Large intestine (tissue), 3 donors: ENCODE results near the gene STT3A. TPM values are rescaled to one million over a fixed set of nuclear protein-coding genes. Genes with fewer than 3 reads are reported as not detected.

Experiments used
- DNase-seq, 2 donors: peaks; one replicate each; pipeline versions ENCODE4 v3.0.0 to v3.0.0-alpha.2; 2013
- H3K27ac ChIP-seq: one replicate; pipeline ENCODE4 v1.5.1; 2013; ENCODE audit warnings: low read length
- H3K27me3 ChIP-seq: 2 replicates; pipeline ENCODE4 v1.6.1; 2013; ENCODE audit warnings: low read length; ENCODE audit not compliant: control insufficient read depth, insufficient read depth
- H3K36me3 ChIP-seq: 2 replicates; pipeline ENCODE4 v1.6.1; 2013; ENCODE audit warnings: low read length; ENCODE audit not compliant: control insufficient read depth, insufficient read depth
- H3K4me1 ChIP-seq: one replicate; pipeline ENCODE4 v1.6.1; 2013; ENCODE audit warnings: low read length; ENCODE audit not compliant: control insufficient read depth, insufficient read depth
- H3K4me3 ChIP-seq: one replicate; pipeline ENCODE4 v1.5.1; 2013; ENCODE audit warnings: low read length
- H3K9me3 ChIP-seq: one replicate; pipeline ENCODE4 v1.6.1; 2013; ENCODE audit warnings: mild to moderate bottlenecking, low read depth, low read length, moderate library complexity; ENCODE audit not compliant: control insufficient read depth
- WGBS: methylation state at CpG from one replicate; pipeline ENCODE4 v1.1.5; 2013; ENCODE audit warnings: low lambda C conversion rate; ENCODE audit not compliant: insufficient coverage; 5-methylcytosine and 5-hydroxymethylcytosine counted together
- polyA plus RNA-seq: library from polyadenylated mRNA; unstranded; fragments of 120-200 nt; gene quantifications from one replicate; pipeline ENCODE4 v1.2.1, GENCODE V29; 2013

The STT3A gene
- polyA plus RNA-seq, 1 donor: 183 TPM

DNA sequence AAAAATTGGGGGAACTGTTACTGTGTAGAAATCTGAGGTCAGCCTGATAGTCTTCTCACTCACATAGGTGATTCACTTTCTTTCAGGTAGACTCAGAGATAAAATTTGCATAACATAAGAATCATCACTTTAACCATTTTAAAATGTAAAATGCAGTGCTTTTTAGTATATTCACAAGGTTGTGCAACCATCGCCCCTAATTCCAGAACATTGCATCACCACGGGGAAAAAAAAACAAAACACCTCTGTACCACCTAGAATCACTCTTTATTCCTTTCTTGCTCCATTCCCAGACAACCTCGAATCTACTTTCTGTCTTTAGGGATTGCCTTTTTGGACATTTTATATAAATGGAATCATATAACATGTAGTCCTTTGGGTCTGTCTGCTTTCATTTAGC is 53.2 kb downstream of the STT3A start:
- Histone ChIP-seq H3K27ac (no peak overlapping the region), H3K27me3 (no peaks in the 10 kb centered on the region), H3K9me3 (no peaks in the 10 kb centered on the region), H3K36me3 (peaks cover 11% of the 10 kb centered on the region), H3K4me1 (no peaks in the 10 kb centered on the region), H3K4me3 (no peak overlapping the region)
- no CpG with 5 or more reads among the region's 3 CpGs for WGBS
- no peak for DNase-seq

DNA sequence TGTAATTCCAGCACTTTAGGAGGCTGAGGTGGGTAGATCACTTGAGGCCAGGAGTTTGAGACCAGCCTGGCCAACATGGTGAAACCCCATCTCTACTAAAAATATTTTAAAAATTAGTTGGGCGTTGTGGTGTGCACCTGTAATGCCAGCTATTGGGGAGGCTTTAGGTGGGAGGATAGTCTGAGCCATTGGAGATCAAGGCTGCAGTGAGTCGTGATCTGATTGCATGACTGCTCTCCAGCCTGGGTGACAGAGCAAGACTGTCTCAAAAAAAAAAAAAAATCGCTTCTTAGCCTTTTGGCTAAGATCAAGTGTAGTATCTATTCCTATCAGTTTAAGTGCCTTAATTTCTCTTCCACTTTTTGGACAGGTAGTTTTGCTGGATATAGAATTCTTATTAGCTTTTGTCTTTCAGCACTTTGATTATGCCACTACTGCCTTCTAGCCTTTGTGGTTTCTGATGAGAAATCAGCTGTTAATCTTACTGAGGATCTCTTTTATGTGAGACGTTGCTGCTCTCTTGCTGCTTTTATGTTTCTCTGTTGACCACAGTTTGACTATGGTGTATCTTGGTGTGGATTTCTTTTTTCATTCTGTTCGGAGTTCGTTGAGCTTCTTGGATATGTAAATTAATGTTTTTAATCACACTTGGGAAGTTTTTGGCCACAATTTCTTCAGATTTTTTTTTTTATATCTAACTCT is 57.0 kb downstream of the STT3A start:
- Histone ChIP-seq H3K27me3 (no peaks in the 10 kb centered on the region), H3K4me1 (no peaks in the 10 kb centered on the region), H3K9me3 (no peaks in the 10 kb centered on the region), H3K36me3 (peaks cover 7% of the 10 kb centered on the region), H3K4me3 (no peak overlapping the region), H3K27ac (no peak overlapping the region)
- no peak for DNase-seq
- 89% methylated on average over 2 of the region's 6 CpGs for WGBS

DNA sequence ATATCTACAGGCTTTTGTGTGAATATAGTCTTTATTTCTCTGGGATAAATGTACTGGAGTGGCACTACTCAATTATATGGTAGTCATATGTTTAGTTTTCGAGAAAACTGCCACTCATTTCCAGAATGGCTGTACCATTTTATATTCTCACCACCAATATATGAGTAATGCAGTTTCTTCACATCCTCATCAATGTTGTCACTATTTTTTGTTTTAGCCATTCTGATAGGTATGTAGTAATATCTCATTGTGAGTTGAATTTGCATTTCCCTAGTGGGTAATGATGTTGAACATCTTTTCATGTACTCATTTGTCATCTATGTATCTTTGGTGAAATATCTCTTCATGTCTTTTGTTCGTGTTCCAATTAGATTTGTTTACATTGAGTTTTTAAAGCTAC is 70.0 kb downstream of the STT3A start:
- no peak overlapping the region for H3K4me3 ChIP-seq
- H3K27ac ChIP-seq: no peak overlapping the region
- no peaks in the 10 kb centered on the region for H3K36me3 ChIP-seq
- H3K9me3 ChIP-seq: peaks cover 4% of the 10 kb centered on the region
- WGBS: 83% methylated on average over 1 of the region's 2 CpGs
- H3K4me1 ChIP-seq: no peaks in the 10 kb centered on the region
- DNase-seq: no peak
- no peaks in the 10 kb centered on the region for H3K27me3 ChIP-seq

DNA sequence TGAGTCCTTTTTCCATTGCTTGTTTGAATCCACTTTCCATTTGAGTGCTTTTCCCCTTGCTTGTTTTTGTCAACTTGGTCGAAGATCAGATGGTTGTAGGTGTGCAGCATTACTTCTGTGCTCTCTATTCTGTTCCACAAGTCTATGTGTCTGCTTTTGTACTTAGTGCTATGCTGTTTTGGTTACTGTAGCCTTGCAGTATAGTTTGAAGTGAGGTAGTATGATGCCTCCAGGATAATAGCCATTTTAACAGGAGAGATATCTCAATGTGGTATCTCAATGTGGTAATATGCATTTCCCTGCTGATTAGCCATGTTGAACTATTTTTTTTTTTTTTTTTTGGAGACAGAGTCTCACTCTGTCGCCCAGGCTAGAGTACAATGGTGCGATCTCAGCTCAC is 71.3 kb downstream of the STT3A start:
- DNase-seq: no peak
- H3K4me1 ChIP-seq: no peaks in the 10 kb centered on the region
- WGBS: no CpG with 5 or more reads among the region's 3 CpGs

DNA sequence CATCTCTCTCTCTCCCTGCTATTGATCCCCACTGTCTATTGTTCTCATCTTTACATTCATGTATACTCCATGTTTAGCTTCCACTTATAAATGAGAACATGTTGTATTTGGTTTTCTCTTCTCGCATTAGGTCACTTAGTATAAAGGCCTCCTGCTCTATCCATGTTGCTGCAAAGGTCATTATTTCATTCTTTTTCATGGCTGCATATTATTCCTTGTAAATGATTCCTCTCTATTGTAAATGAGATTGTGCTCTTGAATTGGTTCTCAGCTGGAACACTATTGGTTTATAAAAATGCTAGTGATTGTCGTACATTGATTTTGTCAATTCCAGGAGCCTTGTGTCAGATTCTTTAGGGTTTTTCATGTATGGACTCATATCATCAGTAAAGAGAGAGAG is 74.5 kb downstream of the STT3A start:
- H3K27me3 ChIP-seq: no peaks in the 10 kb centered on the region
- H3K36me3 ChIP-seq: no peaks in the 10 kb centered on the region
- no peaks in the 10 kb centered on the region for H3K4me1 ChIP-seq
- no peak overlapping the region for H3K27ac ChIP-seq
- peaks cover 4% of the 10 kb centered on the region for H3K9me3 ChIP-seq
- no peak overlapping the region for H3K4me3 ChIP-seq
- DNase-seq: no peak
- WGBS: 100% methylated on average over 2 of the region's 2 CpGs

More for the DNA sequence above, 71.3 kb downstream of the STT3A start:
- Histone ChIP-seq H3K9me3 (peaks cover 4% of the 10 kb centered on the region), H3K36me3 (no peaks in the 10 kb centered on the region), H3K27ac (no peak overlapping the region), H3K4me3 (no peak overlapping the region), H3K27me3 (no peaks in the 10 kb centered on the region)

DNA sequence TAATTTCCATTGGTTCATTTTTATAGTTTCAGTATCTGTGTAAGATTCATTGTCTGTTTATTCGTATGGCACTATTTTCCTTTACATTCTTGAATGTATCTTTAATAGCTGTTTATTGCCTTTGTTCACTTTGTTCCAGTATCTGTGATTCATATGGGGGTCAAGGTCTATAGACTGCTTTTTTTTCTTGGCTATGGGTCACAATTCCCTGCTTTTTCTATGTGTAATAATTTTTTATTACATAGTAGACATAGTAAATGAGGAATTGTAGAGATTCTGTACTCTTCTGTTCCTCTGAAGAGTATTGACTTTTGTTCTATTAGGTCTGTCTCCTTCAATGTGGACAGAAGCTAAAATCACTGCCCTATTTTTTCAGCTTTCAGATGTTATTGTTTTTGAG is 77.5 kb downstream of the STT3A start:
- no peak overlapping the region for H3K4me3 ChIP-seq
- no peaks in the 10 kb centered on the region for H3K27me3 ChIP-seq
- peak in 1 of 2 donors; percentile 56 for DNase-seq
- no peaks in the 10 kb centered on the region for H3K36me3 ChIP-seq
- H3K27ac ChIP-seq: no peak overlapping the region
- H3K9me3 ChIP-seq: peaks cover 2% of the 10 kb centered on the region
- no peaks in the 10 kb centered on the region for H3K4me1 ChIP-seq
- WGBS: 20% methylated on average over 1 of the region's 1 CpG

DNA sequence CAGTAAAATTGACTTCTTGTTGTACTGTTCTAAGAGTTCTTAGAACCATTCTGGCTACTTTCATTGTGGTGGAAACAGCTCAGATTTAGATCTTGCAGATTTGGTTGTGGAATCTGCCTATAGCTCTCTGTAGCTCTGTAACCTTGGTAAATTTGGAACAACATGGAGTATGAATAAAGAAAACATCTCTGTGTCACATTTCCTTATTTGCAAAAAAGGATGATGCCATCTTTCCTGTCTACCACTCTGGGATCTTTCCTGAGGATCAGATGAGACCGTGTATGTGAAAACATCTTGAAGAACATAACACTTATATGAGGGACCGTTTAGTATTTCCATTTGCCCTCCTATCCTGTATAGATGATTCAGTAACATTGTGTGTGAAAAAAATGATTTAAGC is 78.9 kb downstream of the STT3A start:
- no peak for DNase-seq
- no peaks in the 10 kb centered on the region for H3K9me3 ChIP-seq
- no peak overlapping the region for H3K27ac ChIP-seq
- H3K27me3 ChIP-seq: no peaks in the 10 kb centered on the region
- no peak overlapping the region for H3K4me3 ChIP-seq
- no CpG with 5 or more reads among the region's 2 CpGs for WGBS
- H3K4me1 ChIP-seq: no peaks in the 10 kb centered on the region
- peaks cover 2% of the 10 kb centered on the region for H3K36me3 ChIP-seq

Other genes starting within 250 kb of the STT3A start
- gene FEZ1, start 96.6 kb upstream of the STT3A start, polyA plus RNA-seq: 13.2 TPM
- 90.3 TPM for gene EI24, start 23.4 kb upstream of the STT3A start, polyA plus RNA-seq
- gene CHEK1, start 32.3 kb downstream of the STT3A start, polyA plus RNA-seq: 21.5 TPM
- 0.27 TPM for gene ACRV1, start 88.0 kb downstream of the STT3A start, polyA plus RNA-seq
- gene PATE1, start 153.4 kb downstream of the STT3A start, polyA plus RNA-seq: not detected
- gene PATE2, start 186.0 kb downstream of the STT3A start, polyA plus RNA-seq: 0.07 TPM
- not detected for gene PATE3, start 195.3 kb downstream of the STT3A start, polyA plus RNA-seq
- 0.04 TPM for gene PATE4, start 240.5 kb downstream of the STT3A start, polyA plus RNA-seq